Cardiac muscle cell (in vitro differentiated cells and primary cell): Measurements from ENCODE around the gene FGGY. TPM values are rescaled to one million over a fixed set of nuclear protein-coding genes. Genes with fewer than 3 reads are reported as not detected.
A peak's percentile ranks its signal among the peaks of the same experiment; 100 is the strongest.

ENCODE experiments used
- DNase-seq, 2 donors: peaks; one replicate each; pipeline versions ENCODE4 v3.0.0 to v3.0.0-alpha.2; 2010 to 2017; ENCODE audit warnings: low read depth in 1 of 2, low spot score in 1 of 2
- H3K27ac ChIP-seq: fragments of 200-600 bp; sonication (generic); 2 replicates; pipeline ENCODE4 v1.5.1; 2016
- H3K27me3 ChIP-seq: fragments of 200-600 bp; sonication (generic); 2 replicates; pipeline ENCODE4 v1.6.0; 2016; ENCODE audit warnings: control low read depth
- H3K36me3 ChIP-seq: fragments of 200-600 bp; sonication (generic); 2 replicates; pipeline ENCODE4 v1.5.1; 2016; ENCODE audit warnings: control low read depth
- H3K4me1 ChIP-seq: fragments of 200-600 bp; sonication (generic); 2 replicates; pipeline ENCODE4 v1.8.1; 2017; ENCODE audit warnings: low read depth, mild to moderate bottlenecking, mixed run types
- H3K4me3 ChIP-seq: fragments of 200-600 bp; sonication (generic); 2 replicates; pipeline ENCODE4 v1.5.1; 2016; ENCODE audit warnings: mild to moderate bottlenecking
- H3K9me3 ChIP-seq: fragments of 200-600 bp; sonication (generic); 2 replicates; pipeline ENCODE4 v1.5.1; 2017; ENCODE audit warnings: low read depth, mild to moderate bottlenecking, control low read depth
- polyA plus RNA-seq: library from polyadenylated mRNA; unstranded; fragments of >200 nt; fragmentation: Nextera tagmentation; extraction: Ambion mirVana; gene quantifications from 2 replicates; pipeline ENCODE4 v1.2.1, GENCODE V29; 2016
- total RNA-seq: library from RNA; depleted of rRNA; stranded (reverse); fragments of >200 nt; gene quantifications from 2 replicates; pipeline ENCODE4 v1.2.3, GENCODE V29; 2016
- TF ChIP-seq, protein P1 (sequence below): IDR thresholded peaks from 2 replicates; pipeline ENCODE4 v1.5.1; 2012; ENCODE audit warnings: low read depth, mild to moderate bottlenecking, low read length

The FGGY gene
- total and polyA plus RNA-seq, 2 experiments from 2014 or later, result 9.8 to 14.5 TPM

DNA sequence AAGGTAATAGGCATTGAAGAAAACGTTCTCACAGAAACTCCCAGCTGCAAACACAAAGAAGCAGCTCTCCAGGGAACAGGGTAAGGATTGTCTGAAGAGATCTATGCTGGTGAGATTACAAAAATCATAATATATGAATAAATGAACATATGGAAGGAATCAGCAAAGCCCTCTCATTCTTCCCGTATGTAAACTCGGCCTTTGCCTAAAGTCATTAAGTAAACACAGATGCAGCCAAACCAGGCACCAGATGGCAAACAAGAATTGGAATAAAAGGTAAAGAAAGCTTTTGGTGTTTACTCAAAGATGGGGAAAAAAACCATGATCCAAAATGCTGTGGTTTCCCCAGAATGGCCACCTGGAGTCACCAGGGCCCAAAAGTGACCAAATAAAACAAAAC is 441.3 kb downstream of the FGGY start:
- peaks cover 17% of the 10 kb centered on the region for H3K4me1 ChIP-seq
- H3K36me3 ChIP-seq, result no peaks in the 10 kb centered on the region
- no peaks in the 10 kb centered on the region for H3K27me3 ChIP-seq
- peak in 1 of 2 donors; percentile 25 for DNase-seq
- no peak overlapping the region for H3K27ac ChIP-seq
- TF ChIP-seq, protein P1, sequence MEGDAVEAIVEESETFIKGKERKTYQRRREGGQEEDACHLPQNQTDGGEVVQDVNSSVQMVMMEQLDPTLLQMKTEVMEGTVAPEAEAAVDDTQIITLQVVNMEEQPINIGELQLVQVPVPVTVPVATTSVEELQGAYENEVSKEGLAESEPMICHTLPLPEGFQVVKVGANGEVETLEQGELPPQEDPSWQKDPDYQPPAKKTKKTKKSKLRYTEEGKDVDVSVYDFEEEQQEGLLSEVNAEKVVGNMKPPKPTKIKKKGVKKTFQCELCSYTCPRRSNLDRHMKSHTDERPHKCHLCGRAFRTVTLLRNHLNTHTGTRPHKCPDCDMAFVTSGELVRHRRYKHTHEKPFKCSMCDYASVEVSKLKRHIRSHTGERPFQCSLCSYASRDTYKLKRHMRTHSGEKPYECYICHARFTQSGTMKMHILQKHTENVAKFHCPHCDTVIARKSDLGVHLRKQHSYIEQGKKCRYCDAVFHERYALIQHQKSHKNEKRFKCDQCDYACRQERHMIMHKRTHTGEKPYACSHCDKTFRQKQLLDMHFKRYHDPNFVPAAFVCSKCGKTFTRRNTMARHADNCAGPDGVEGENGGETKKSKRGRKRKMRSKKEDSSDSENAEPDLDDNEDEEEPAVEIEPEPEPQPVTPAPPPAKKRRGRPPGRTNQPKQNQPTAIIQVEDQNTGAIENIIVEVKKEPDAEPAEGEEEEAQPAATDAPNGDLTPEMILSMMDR, result no peak
- H3K4me3 ChIP-seq, result no peak overlapping the region
- no peaks in the 10 kb centered on the region for H3K9me3 ChIP-seq

DNA sequence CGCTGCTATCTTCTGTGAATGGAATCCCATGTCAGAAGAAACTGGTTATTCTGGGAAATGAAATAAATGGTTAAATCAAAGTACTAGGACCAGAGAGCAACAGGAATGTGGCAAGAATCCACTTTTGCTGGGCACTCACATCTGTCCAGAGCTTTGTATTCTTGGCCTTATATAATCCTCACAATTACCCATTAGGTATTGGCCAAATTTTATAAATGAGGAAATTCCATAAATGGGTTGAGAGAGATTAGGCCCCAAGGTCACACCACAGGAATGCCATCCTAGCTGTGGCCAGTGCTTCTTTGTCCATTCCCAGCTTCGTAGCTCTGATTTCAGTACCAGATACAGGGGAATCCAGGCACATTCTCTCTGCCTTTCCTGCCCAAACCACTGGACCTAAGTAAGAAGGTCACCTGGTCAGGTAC is 441.7 kb downstream of the FGGY start:
- Histone ChIP-seq H3K36me3 (no peaks in the 10 kb centered on the region), H3K27ac (no peak overlapping the region), H3K4me1 (peaks cover 17% of the 10 kb centered on the region), H3K4me3 (no peak overlapping the region), H3K27me3 (no peaks in the 10 kb centered on the region), H3K9me3 (no peaks in the 10 kb centered on the region)
- peak in 1 of 2 donors; percentile 87 for DNase-seq
- TF ChIP-seq, protein P1, result no peak

DNA sequence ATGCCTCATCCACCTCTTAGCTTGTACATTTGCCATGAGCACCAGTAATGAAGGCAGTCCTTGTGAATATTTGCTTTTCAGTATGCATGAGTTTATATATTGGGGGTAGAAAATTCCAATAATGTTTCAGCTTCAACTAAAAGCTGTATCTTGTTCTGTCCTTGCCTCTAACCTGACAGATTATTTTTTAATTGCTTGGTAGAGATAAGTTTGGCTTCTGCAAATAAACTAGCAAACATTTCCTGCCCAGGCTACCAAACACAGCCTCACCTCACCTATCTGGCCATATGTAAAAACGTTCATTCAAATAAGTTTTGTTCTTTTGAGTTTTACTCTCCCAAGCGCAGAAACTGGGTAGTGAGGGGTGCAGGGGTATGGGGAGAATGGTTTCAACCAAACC is 442.2 kb downstream of the FGGY start:
- H3K4me1 ChIP-seq, result peaks cover 18% of the 10 kb centered on the region
- TF ChIP-seq, protein P1, result no peak
- H3K27ac ChIP-seq, result no peak overlapping the region

DNA sequence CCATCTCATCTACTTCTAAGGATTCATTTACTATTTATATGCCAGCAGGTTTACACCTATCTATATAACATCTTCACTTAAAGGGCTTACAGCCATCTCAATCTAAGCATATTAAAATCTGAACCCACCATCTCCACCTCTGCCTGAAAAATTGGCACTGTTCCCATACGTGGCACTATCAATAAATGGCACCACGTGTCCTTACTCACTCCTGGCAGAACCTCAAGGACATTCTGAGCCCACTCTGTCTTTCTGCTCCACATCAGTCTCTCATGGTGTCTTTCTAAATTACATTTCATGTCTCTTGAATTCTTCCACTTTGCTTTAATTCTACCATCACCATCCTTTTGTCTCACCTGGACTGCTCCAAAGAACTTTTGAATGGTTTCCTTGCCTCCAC is 445.6 kb downstream of the FGGY start:
- Histone ChIP-seq H3K4me1 (peaks cover 32% of the 10 kb centered on the region), H3K27me3 (no peaks in the 10 kb centered on the region), H3K4me3 (no peak overlapping the region), H3K9me3 (no peaks in the 10 kb centered on the region), H3K36me3 (no peaks in the 10 kb centered on the region), H3K27ac (peak overlapping the region; percentile 41)
- TF ChIP-seq, protein P1, result no peak
- no peak for DNase-seq

More for the DNA sequence above, 442.2 kb downstream of the FGGY start:
- no peaks in the 10 kb centered on the region for H3K27me3 ChIP-seq
- DNase-seq, result no peak
- no peaks in the 10 kb centered on the region for H3K36me3 ChIP-seq
- H3K9me3 ChIP-seq, result no peaks in the 10 kb centered on the region
- no peak overlapping the region for H3K4me3 ChIP-seq

DNA sequence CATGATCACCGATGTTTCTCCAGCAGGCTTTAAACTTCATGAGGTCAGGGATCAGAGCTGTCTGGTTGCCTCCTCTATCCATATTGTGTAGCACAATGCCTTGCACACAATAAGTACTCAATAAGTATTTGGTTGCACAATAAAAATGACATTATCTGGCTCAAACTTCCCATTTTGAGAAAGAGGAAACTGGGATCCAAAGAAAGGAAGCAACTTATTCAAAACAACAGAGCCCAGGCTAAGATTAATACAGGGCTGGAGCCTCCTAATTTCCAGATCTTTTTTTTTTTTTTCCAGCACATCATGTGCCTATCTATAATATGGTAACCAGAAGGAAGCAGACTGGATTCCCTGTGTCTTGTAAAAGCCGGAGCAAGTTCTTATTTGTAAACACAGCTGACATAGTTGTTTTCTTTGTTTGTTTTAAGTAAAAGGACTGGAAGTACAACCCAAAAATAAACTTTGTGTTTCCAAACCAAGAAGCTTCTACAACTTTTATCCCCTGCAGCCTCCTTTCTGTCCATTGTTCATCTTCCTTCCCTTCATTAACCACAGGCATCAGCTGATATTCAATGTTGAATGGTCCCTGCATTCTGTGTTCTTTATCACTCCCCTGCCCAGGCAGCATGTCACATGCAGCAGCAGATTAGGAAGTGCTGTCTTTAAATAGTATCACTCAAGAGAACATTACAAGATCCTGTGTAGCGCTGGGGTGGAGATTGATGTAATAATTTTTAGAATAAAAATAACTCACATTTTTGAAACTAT is 446.6 kb downstream of the FGGY start:
- TF ChIP-seq, protein P1, result no peak
- peaks cover 33% of the 10 kb centered on the region for H3K4me1 ChIP-seq
- H3K27me3 ChIP-seq, result no peaks in the 10 kb centered on the region
- no peaks in the 10 kb centered on the region for H3K9me3 ChIP-seq
- no peak overlapping the region for H3K4me3 ChIP-seq
- H3K36me3 ChIP-seq, result no peaks in the 10 kb centered on the region
- DNase-seq, result peak; percentile 59 to 60
- peak overlapping the region; percentile 41 for H3K27ac ChIP-seq
